GM19463 (cell line): ENCODE measurements around the gene RAP1GAP2.
"Not testable (repeated sequence)": the region's sequence is repeated elsewhere in the genome, so short reads cannot be mapped to it uniquely, and the experiment has no call there.

Source experiments
- ATAC-seq: cut with Tn5 transposase; IDR thresholded peaks from one replicate; pipeline ENCODE4 v1.9.1; 2021; ENCODE audit warnings: mild to moderate bottlenecking, moderate library complexity; ENCODE audit not compliant: unreplicated experiment

RAP1GAP2 gene

DNA sequence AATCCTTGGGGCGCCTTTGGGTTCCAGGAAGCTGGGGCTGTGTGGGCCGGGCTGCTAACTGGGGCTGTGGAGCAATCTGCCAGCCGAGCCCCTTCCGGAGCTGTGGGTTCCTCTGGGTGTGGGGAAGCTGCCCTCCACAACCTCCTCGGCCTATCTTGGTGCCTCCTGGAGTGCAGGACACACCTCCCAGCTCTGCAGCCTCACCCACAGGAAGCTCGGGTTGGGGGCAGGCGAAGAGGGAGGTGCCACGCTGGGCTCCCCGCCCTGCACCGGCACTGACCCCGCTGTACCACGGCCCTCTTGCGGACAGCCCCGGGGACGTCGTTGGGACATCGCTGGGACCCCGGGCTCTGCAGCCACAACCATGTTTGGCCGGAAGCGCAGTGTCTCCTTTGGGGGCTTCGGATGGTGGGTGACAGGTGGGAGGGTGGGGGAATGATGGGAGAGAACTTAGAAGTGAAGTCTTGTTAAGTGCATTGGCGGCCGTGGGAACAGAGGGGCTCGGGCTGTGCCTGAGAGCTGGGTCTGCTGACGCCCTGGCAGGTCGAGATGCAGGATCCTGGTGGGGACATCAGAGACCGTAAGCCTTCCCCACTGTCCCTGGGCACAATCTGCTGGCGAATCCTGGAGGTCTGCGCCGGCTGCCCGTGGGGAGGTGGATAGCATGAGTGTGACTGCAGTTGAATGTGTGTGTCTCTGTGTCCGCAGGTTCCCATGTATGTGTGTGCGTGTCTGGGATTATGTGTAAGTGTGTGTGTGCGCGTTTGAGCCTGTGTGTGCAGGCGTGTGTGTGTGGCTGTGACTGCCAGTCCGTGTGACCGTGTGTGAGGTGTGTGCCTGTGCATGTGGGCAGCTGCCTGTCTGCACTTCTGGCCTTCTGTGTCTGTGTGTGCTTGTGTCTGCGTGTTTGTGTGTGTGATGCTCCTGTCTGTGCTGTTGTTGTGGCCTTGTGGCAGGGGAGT is at the start of gene RAP1GAP2:
Gene RAP1GAP2, plus strand, starts transcription at position 275 of the 962 bp plus-strand sequence. Its CDS starts 90 bp downstream, at position 365.
- no peak for ATAC-seq

- ATAC-seq: no peak
These were observed 47.0 kb upstream of the RAP1GAP2 start, which contains the start of gene CCDC92B for GRCh38 chr17:2749058-2749783. Gene CCDC92B, minus strand, starts transcription at chr17:2749652. Its CDS starts 14,507 bp downstream, at chr17:2735145.

GRCh38 chr17:2749784-2750181 is 46.5 kb upstream of the RAP1GAP2 start:
- no peak for ATAC-seq

- no peak for ATAC-seq
These were observed 45.5 kb upstream of the RAP1GAP2 start for GRCh38 chr17:2750721-2751120.

DNA sequence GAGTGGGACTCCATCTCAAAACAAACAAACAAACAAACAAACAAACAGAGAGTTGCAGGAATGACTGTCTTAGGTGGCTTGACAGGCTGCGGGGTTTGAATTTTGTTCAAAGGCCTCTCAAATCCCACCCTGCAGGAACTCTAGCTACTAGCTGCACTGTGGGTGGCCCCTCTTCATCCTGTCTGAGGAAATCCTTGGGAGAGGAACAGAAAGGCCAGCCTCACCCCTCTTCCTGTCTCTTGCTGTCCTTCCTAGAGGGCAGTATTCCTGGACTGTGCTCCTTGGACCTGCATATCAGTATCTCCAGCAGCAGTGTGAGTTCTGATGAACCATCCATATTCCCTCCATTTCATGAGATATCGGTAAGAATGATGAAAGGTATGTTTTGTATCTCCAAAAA is 44.7 kb upstream of the RAP1GAP2 start:
- no peak for ATAC-seq

DNA sequence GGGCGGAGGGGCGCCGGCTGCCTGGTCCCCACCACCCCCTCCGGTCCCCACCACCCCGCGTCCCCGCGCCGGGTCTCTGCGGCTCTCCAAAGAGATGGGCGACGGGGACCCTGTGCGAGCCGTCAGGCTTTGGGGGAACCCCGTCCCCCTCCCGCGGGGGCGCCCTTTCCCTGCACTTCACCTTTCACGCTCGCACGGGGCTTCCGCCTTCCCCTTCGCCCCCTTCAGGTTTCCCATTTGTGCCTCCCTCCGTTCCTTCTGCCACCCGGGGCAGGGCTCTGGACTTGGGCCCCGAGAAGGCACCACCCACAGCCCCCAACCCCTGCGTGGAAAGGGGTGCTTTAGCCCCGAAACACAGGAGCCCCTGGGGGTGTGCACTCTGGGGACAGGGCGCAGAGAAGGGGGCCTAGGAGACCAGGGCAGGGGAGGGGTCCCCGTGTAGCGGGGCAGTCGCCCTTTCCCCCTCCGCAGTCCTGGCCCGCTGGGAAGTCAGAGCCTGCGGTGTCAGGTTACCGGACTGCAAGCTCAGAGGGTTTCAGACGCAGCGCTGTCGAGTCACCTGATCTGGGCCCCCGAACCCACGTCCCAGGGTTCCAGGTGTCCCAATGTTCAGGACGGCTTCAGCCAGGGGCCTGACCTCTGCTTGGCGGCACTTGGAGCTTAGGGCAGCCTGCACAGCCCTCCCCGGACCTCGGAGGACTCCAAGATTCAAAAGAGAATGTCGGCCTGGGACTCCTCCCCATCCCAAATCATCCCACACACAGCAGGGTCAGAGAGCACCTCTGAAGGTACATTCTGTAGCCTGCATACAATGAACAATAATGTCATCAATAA is 40.1 kb upstream of the RAP1GAP2 start:
- no peak for ATAC-seq

DNA sequence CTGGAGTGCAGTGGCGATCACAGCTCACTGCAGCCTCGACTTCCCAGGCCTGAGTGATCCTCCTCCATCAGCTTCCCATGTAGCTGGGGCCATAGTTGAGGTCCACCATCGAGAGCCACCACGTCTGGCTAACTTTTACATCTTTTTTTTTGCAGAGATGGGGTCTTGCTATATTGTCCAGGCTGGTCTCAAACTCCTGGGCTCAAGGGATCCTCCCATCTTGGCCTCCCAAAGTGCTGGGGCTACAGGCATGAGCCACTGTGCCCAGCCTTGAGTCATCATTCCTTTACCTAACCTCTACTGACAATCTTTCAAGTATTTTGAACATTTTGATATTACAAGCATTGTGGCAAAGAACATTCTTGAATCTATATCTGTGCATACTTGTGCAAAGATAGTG is 37.4 kb upstream of the RAP1GAP2 start:
- no peak for ATAC-seq

DNA sequence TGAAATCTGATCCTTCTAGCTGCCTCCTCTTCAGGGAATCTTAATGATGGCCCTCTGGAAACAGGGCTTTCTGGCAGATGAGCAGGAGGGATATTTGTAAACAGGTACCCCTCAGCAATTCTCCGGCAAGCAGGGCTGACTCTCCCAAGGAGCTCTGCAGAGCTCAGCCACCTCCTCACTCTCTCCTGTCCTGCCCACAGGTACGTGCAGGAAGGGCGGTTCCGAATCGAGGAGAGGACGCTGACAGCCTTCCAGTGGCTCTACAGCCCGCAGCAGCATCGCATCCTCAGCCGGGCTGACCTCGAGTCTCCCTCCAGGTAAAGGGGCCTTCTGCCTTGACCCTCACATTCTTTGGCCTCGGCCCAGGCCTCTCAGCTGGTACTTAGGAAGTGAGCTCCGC is 26.1 kb upstream of the RAP1GAP2 start:
- no peak for ATAC-seq

DNA sequence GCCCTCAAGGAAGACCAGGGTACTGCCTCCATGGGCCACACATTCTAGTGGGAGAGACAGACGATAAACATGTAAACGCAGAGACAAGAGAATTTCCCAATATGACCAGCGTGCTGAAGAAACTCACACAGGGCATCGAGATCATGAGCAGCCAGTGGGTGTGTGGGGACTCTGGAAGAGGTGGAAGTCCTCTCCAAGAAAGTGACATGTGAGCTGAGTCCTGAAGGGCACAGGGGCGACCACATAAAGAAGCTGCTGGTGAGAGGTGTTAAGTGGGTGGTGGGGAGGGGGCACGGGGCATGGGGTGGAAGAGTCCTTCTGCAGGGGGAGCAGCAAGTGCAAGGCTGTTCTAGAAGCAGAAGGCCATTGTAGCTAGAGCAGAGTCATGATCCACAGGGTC is 21.0 kb upstream of the RAP1GAP2 start:
- no peak for ATAC-seq

DNA sequence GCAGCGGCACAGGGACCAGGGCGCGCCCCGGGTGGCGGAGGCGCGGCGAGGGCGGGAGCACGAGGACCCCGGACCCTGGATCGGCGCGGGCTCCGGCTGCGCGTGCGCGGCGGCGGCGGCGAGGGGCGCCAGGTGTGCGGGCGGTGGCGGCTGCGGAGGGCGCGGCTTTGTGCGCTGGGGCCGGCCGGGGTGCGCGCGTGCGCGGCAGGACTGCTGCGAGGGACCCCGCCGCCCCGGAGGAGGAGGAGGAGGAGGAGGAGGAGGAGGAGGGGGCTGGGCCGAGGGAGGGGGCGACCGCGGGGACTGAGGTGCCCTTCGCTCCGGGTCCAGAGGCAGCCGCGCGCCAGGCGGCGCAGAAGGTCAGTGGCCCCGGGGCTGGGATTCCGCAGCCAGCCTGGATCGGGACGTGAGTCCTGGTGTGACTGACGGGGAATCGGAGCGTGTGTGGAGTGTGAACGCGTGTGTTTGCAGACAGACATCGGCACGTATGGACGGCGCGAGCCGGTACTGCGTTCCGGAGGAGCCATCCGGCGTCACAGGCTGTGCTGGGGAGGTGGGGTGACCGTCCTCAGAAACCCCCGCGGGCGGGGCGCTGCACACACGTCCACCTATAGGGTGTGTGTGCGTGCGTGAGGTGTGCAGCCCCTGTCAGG is 19.5 kb upstream of the RAP1GAP2 start:
- ATAC-seq: no peak

- ATAC-seq: no peak
These were observed 18.9 kb upstream of the RAP1GAP2 start for GRCh38 chr17:2777242-2777867.

- no peak for ATAC-seq
These were observed 17.7 kb upstream of the RAP1GAP2 start for GRCh38 chr17:2778489-2778888.

- no peak for ATAC-seq
These were observed 16.7 kb upstream of the RAP1GAP2 start for GRCh38 chr17:2779545-2779944.

GRCh38 chr17:2780256-2780655 is 16.0 kb upstream of the RAP1GAP2 start:
- no peak for ATAC-seq

DNA sequence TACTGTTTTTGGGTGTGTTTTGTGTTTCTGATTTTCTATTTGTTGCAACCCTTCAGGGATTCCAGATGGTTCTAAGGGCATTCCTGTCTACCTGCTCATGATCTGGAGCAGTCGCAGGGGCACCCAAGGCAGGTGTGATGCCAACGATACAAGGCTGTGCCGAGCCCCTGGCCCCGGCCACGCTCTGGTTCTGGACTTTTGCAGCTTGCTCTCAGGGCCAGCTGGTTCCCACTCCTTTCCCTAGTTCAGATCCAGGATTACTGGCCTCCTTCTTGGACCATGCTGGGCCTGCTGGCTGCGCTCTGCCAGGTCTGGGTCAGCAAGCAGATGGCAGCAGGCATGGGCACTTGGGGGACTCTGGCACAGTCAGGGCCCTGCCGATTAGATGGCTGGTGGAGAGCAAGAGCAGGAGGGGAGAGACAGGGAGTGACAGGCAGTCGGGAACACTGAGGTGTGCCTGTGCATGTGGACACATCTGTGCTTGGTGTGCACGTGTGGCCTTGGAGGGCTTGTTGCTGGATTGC is 15.2 kb upstream of the RAP1GAP2 start:
- ATAC-seq: no peak

- ATAC-seq: not testable (repeated sequence)
These were observed 14.6 kb upstream of the RAP1GAP2 start for GRCh38 chr17:2781598-2781997.

GRCh38 chr17:2782055-2782454 is 14.2 kb upstream of the RAP1GAP2 start:
- ATAC-seq: no peak

DNA sequence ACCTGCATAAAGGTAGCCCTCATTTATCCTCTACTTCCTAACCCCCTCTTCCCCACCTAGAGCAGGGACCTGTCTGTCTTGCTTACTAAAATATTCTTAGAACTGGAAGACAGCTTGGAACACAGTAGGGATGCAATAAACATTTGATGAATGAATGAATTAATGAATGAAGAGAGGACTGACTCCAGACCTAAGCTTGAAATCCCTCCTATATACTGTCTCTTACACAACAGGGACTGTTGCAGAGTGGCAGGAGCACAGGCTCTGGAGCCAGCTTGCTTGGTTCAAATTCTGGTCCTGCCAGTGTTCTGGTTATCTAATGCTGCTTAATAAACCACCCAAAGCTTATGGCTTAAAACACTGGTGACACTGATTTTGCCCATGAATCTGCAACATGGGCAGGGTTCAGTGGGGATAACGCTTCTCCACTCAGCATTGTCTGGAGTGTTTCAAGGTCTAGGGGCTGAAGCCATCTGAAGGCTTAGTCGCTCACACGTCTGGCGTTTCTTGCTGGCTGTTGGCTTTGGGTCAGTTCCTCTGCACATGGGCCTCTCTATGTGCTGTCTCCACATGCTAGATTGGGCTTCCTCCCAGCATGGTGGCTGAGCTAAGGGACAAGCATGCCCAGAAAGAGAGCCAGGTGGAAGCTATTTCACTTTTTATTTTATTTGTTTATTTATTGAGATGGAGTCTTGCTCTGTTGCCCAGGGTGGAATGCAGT is 12.8 kb upstream of the RAP1GAP2 start:
- ATAC-seq: no peak

- no peak for ATAC-seq
These were observed 11.4 kb upstream of the RAP1GAP2 start for GRCh38 chr17:2784864-2785263.
